Epithelial cell of prostate (primary cell): ENCODE data around the gene XIRP2.

Experiments
- DNase-seq: peaks from one replicate; pipeline ENCODE4 v3.0.0-alpha.2; 2011; ENCODE audit warnings: low read depth, low spot score
- H3K27ac ChIP-seq: fragments of 450-650 bp; 2 replicates; pipeline ENCODE4 v1.5.1; 2017; ENCODE audit warnings: mild to moderate bottlenecking

XIRP2 gene

GRCh38 chr2:167132906-167133555, 244.8 kb downstream of the XIRP2 start:
- H3K27ac ChIP-seq = no peak overlapping the region
- DNase-seq = no peak

GRCh38 chr2:167133614-167134013, 245.3 kb downstream of the XIRP2 start:
- H3K27ac ChIP-seq = peak overlapping the region; percentile 74
- DNase-seq = no peak

GRCh38 chr2:167134381-167135072, 246.2 kb downstream of the XIRP2 start:
- H3K27ac ChIP-seq = peak overlapping the region; percentile 74
- DNase-seq = peak; percentile 59

- peak overlapping the region; percentile 74 for H3K27ac ChIP-seq
- DNase-seq = no peak
These were observed 247.4 kb downstream of the XIRP2 start for GRCh38 chr2:167135706-167136105.

- no peak overlapping the region for H3K27ac ChIP-seq
- DNase-seq = no peak
These were observed 248.8 kb downstream of the XIRP2 start for GRCh38 chr2:167136879-167137596.

- peak overlapping the region; percentile 45 for H3K27ac ChIP-seq
These were observed 252.1 kb downstream of the XIRP2 start for GRCh38 chr2:167140330-167140729.

GRCh38 chr2:167140767-167141166, 252.5 kb downstream of the XIRP2 start:
- H3K27ac ChIP-seq = peak overlapping the region; percentile 45
- peak; percentile 95 for DNase-seq

More at GRCh38 chr2:167140330-167140729, 252.1 kb downstream of the XIRP2 start:
- DNase-seq = no peak

- no peak overlapping the region for H3K27ac ChIP-seq
- no peak for DNase-seq
These were observed 254.3 kb downstream of the XIRP2 start for GRCh38 chr2:167142554-167142953.

- no peak for DNase-seq
- no peak overlapping the region for H3K27ac ChIP-seq
These were observed 256.1 kb downstream of the XIRP2 start for GRCh38 chr2:167144179-167144898.

GRCh38 chr2:167147271-167147941, 259.1 kb downstream of the XIRP2 start:
- DNase-seq = no peak
- H3K27ac ChIP-seq = no peak overlapping the region

- H3K27ac ChIP-seq = no peak overlapping the region
- no peak for DNase-seq
These were observed 263.6 kb downstream of the XIRP2 start for GRCh38 chr2:167151894-167152293.

GRCh38 chr2:167157523-167157922, 269.2 kb downstream of the XIRP2 start:
- H3K27ac ChIP-seq = no peak overlapping the region
- no peak for DNase-seq

GRCh38 chr2:167177196-167177595, 288.9 kb downstream of the XIRP2 start:
- DNase-seq = no peak
- peak overlapping the region; percentile 9 for H3K27ac ChIP-seq

- peak overlapping the region; percentile 62 for H3K27ac ChIP-seq
- DNase-seq = peak; percentile 16
These were observed 292.9 kb downstream of the XIRP2 start for GRCh38 chr2:167181134-167181533.

GRCh38 chr2:167181688-167182087, 293.4 kb downstream of the XIRP2 start:
- peak overlapping the region; percentile 62 for H3K27ac ChIP-seq
- DNase-seq = no peak

- no peak for DNase-seq
- peak overlapping the region; percentile 62 for H3K27ac ChIP-seq
These were observed 294.1 kb downstream of the XIRP2 start for GRCh38 chr2:167182403-167182802.

- DNase-seq = no peak
- H3K27ac ChIP-seq = no peak overlapping the region
These were observed 295.7 kb downstream of the XIRP2 start for GRCh38 chr2:167183931-167184330.

GRCh38 chr2:167186465-167186864, 298.2 kb downstream of the XIRP2 start:
- no peak for DNase-seq
- no peak overlapping the region for H3K27ac ChIP-seq

- no peak overlapping the region for H3K27ac ChIP-seq
- no peak for DNase-seq
These were observed 298.9 kb downstream of the XIRP2 start for GRCh38 chr2:167187049-167187727.
